GM12872 (cell line): ENCODE results near the gene GRK3.

Experiments used
- TF ChIP-seq, protein P1 (sequence below): IDR thresholded peaks from 3 replicates; pipeline ENCODE4 v1.5.1; 2011; ENCODE audit warnings: low read depth, mild to moderate bottlenecking, low read length, moderate library complexity; ENCODE audit not compliant: insufficient read depth

The GRK3 gene

DNA sequence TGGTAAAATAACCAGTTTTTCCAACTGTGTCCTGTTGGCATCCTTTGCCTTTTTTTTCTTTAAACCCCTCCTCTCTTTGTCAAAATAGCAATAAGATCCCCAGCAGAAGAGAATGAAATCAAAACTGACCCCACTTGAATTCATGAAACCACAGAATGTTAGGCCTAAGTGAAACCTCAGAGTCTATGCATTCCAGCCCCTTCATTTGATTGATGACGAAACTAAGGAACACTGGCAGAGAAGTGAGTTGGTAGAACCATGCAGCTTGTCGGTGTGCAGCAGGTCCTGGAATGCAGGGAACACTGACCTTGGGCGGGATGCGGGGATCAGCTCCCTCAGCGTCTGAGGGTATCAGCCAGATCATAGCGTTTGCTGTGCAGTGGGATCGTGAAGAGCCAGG lies 57.5 kb downstream of the GRK3 start:
- TF ChIP-seq, protein P1, sequence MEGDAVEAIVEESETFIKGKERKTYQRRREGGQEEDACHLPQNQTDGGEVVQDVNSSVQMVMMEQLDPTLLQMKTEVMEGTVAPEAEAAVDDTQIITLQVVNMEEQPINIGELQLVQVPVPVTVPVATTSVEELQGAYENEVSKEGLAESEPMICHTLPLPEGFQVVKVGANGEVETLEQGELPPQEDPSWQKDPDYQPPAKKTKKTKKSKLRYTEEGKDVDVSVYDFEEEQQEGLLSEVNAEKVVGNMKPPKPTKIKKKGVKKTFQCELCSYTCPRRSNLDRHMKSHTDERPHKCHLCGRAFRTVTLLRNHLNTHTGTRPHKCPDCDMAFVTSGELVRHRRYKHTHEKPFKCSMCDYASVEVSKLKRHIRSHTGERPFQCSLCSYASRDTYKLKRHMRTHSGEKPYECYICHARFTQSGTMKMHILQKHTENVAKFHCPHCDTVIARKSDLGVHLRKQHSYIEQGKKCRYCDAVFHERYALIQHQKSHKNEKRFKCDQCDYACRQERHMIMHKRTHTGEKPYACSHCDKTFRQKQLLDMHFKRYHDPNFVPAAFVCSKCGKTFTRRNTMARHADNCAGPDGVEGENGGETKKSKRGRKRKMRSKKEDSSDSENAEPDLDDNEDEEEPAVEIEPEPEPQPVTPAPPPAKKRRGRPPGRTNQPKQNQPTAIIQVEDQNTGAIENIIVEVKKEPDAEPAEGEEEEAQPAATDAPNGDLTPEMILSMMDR: no peak

DNA sequence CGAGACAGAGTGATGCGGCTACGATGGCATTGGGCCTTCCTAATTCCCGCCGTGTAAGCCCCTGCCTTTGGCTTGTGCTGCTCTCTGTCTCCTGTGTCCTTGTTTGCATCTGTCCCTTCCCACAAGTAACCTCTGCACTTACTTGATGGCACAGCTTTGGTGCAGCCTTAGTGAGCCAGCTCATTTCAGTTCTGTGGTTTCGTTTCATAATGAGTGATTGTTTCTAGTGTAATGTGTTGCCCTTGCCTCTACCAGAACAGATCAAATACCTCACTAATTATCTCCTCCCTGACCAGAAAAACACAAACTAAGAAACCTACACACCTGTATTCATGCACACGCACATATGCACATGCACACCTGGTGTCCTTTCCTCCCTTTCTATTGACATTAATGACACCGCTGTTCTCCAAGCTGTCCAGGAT lies 58.8 kb downstream of the GRK3 start:
- TF ChIP-seq, protein P1: no peak

DNA sequence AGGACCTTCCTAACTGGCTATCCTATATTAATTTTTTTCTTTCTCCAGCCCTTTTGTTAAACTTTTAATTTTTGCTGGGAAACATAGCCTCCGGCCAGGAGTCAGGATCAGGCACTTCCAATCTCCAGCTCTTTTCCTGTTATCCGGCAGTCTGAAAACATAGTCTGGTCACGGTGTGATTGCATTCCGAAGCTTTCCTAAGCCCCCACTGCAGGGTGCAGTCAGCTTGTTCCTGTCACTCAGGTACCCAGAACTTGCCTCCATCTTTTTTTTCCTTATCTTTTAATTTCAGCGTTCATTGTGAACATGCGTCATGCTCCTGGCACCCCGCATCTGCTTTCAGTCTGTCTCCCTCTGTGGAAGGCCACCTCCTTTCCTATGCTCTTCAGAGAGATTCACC lies 59.4 kb downstream of the GRK3 start:
- TF ChIP-seq, protein P1: no peak

DNA sequence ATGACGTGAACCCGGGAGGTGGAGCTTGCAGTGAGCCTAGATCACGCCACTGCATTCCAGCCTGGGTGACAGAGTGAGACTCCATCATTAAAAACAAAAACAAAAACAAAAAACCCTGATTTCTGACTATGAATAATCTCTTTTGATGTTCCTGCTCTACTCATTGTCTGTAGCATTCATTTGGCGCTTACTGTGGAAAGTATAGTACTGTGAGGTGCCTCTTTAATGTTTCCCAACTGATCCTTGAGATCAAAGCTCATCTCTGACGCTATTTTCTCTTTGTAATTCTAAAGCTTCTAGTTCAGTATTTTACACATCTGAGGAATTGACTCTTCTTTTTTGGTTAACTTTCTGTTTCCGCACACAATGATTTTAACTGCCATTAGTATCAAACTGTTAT lies 60.0 kb downstream of the GRK3 start:
- TF ChIP-seq, protein P1: no peak

DNA sequence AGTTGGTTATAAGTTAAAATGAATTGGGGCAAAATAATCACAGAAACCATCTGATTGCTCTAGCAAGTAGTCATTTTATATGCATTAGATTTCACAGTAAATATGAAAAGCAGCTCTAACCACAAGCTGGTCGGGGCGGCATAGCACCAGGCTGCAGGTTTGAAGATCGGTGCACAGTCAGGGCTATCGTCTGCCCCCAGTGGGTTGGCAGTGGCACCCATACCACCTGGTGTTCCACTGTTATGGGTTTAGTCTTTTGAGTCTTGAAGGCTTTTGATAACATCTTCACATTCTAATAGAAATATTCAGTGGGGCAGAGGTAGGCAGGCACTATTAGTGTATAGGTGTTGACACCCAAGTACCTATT lies 62.1 kb downstream of the GRK3 start:
- TF ChIP-seq, protein P1: no peak

DNA sequence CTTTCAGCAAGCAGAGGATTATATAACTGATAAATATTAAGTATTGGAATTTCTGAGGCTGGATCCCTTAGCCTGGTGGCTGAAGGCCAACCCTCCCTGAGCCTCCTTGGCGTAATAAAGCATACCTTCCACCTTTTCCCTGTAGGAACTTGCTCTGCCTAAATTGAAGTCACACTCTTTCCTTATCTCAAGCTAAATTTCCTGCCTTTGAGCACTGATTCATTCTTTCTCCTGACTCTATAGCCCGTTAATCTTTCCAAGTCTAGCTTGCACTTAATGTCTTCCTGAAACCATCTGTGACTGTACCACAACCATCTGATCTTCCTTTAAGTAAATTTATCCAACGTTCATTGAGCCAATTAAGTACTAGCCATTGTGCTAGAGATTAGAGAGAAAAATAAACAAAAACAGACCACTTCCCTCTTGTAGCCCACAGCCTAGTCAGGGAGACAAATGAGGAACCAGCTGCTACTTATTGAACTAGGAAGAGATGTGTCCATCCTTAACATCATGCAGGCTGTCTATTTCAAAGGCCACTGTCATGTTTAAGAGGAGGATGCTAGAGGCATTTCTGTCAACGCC lies 62.9 kb downstream of the GRK3 start:
- TF ChIP-seq, protein P1: no peak

DNA sequence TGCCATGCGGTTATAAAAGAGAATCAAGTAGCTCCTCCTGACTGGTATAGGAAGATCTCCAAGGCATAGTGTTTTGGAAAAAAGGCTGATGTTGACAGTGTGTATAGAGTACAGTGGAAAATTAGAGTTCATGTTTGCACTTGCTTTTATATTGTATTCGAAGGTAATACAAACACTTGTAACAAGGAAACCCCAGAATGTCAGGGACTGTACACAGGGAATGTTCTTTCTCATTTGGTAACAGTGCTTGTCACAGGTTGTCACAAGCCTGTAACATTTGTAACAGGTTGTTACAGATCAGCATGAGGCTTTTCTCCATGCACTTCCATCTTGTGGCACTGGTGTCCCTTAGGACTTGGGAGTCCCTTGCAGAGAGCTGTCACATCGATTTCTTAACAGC lies 64.0 kb downstream of the GRK3 start:
- TF ChIP-seq, protein P1: no peak
